HL-60 (cell line): ENCODE results near the gene NXF1. TPM values are rescaled to one million over a fixed set of nuclear protein-coding genes. Genes with fewer than 3 reads are reported as not detected.

ENCODE experiments used
- DNase-seq, 2 experiments: peaks; one replicate each; pipeline ENCODE4 v3.0.0-alpha.2; 2010 to 2020; ENCODE audit warnings: low read depth in 1 of 2, low spot score in 1 of 2
- H3K27ac ChIP-seq: fragments of 250-450 bp; sonication (Bioruptor Pico); replicated peaks from 2 replicates; pipeline ENCODE4 v1.5.1; 2020; ENCODE audit warnings: mild to moderate bottlenecking, moderate library complexity
- H3K27me3 ChIP-seq: fragments of 250-450 bp; sonication (Bioruptor Pico); 2 replicates; pipeline ENCODE4 v1.5.1; 2021; ENCODE audit warnings: mild to moderate bottlenecking, moderate library complexity; ENCODE audit not compliant: insufficient read depth, poor library complexity, severe bottlenecking
- H3K4me3 ChIP-seq: replicated peaks from 2 replicates; pipeline ENCODE4 v1.5.1; 2011; ENCODE audit warnings: mild to moderate bottlenecking, control low read depth, low read length; ENCODE audit not compliant: insufficient read depth
- GABPA ChIP-seq: IDR thresholded peaks from 2 replicates; pipeline ENCODE4 v1.6.1; 2012; ENCODE audit warnings: low read depth
- POLR2AphosphoS5 ChIP-seq: IDR thresholded peaks from 2 replicates; pipeline ENCODE4 v1.6.1; 2012; ENCODE audit warnings: low read depth
- REST ChIP-seq: IDR thresholded peaks from 2 replicates; pipeline ENCODE4 v1.6.1; 2012; ENCODE audit warnings: low read depth; ENCODE audit not compliant: insufficient replicate concordance
- SPI1 ChIP-seq: IDR thresholded peaks from 2 replicates; pipeline ENCODE4 v1.6.1; 2012; ENCODE audit warnings: low read depth, mild to moderate bottlenecking, borderline replicate concordance
- microRNA-seq: library from miRNA; unstranded; fragments of <30 nt; microRNA quantifications from one replicate; pipeline ENCODE4, GENCODE V29; 2018
- TF ChIP-seq, protein P1 (sequence below): IDR thresholded peaks from one replicate; pipeline ENCODE4 v1.5.1; 2011; ENCODE audit warnings: low read length, control low read depth, inconsistent platforms; ENCODE audit not compliant: insufficient read depth

The NXF1 gene

DNA sequence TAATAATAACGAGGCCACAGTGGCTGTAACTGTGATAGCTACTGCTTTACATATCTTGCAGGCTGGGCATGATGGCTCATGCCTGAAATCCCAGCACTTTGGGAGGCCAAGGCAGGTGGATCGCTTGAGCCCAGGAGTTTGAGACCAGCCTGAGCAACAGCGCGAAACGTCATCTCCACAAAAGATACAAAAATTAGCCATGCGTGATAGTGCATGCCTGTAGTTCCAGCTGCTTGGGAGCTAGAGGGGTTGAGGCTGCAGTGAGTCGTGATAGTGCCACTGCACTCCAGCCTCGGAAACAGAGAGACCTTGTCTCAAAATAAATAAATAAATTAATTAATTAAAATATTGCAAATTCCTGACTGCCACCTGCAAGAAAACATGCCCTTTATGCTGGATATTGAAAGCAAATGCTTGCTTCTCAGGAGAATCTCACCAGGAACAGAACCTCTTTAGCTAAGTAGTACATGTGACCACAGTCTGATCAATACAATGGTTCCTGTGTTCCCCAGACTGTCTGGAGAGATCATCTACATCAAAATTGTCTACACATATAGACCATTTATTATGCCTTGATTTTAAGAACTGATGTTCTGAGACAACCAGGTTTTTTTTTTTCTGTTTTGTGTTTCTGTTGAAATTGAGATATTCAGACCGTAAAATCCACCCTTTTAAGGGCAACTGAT, 57.6 kb downstream of the NXF1 start:
- no peak for DNase-seq
- TF ChIP-seq REST (no peak), POLR2AphosphoS5 (no peak), GABPA (no peak), SPI1 (no peak)
- TF ChIP-seq, protein P1, sequence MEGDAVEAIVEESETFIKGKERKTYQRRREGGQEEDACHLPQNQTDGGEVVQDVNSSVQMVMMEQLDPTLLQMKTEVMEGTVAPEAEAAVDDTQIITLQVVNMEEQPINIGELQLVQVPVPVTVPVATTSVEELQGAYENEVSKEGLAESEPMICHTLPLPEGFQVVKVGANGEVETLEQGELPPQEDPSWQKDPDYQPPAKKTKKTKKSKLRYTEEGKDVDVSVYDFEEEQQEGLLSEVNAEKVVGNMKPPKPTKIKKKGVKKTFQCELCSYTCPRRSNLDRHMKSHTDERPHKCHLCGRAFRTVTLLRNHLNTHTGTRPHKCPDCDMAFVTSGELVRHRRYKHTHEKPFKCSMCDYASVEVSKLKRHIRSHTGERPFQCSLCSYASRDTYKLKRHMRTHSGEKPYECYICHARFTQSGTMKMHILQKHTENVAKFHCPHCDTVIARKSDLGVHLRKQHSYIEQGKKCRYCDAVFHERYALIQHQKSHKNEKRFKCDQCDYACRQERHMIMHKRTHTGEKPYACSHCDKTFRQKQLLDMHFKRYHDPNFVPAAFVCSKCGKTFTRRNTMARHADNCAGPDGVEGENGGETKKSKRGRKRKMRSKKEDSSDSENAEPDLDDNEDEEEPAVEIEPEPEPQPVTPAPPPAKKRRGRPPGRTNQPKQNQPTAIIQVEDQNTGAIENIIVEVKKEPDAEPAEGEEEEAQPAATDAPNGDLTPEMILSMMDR = no peak
- no peak overlapping the region for H3K27ac ChIP-seq
- H3K4me3 ChIP-seq = no peak overlapping the region
- H3K27me3 ChIP-seq = no peaks in the 10 kb centered on the region

Small RNA genes lying within 50 kb of the gene (microRNA-seq; reads per million reads assigned to microRNA genes)
- 1.5 reads per million for gene MIR6514
- gene MIR6748 = not detected
